Left lung (tissue), 10 donors: ENCODE data around the gene IRF9. TPM values are rescaled to one million over a fixed set of nuclear protein-coding genes. Genes with fewer than 3 reads are reported as not detected.
A peak's percentile ranks its signal among the peaks of the same experiment; 100 is the strongest.

Source experiments
- ATAC-seq: fragments of 200-7000 bp; cut with Tn5 transposase; one replicate; pipeline ENCODE4 v1.9.1; 2020; ENCODE audit warnings: moderate library complexity
- DNase-seq, 4 donors: peaks; one replicate each; pipeline ENCODE4 v3.0.0-alpha.2; 2013 to 2020
- H3K27ac ChIP-seq, 2 donors: fragments of 200-600 bp; sonication (generic) in 1 of 2; one replicate each; pipeline versions ENCODE4 v1.5.0 to v1.8.0; 2020 to 2021
- H3K27me3 ChIP-seq, 2 donors: fragments of 200-600 bp; sonication (generic) in 1 of 2; one replicate each; pipeline versions ENCODE4 v1.5.0 to v1.8.0; 2020 to 2021
- H3K36me3 ChIP-seq, 2 donors: fragments of 200-600 bp; sonication (generic) in 1 of 2; one replicate each; pipeline versions ENCODE4 v1.5.0 to v1.8.0; 2020 to 2021
- H3K4me1 ChIP-seq, 2 donors: fragments of 200-600 bp; one replicate each; pipeline ENCODE4 v1.8.0; 2021
- H3K4me3 ChIP-seq, 2 donors: fragments of 200-600 bp; sonication (generic) in 1 of 2; one replicate each; pipeline versions ENCODE4 v1.5.0 to v1.8.0; 2020 to 2021; ENCODE audit warnings: mild to moderate bottlenecking in 1 of 2
- H3K9me3 ChIP-seq, 2 donors: fragments of 200-600 bp; sonication (generic) in 1 of 2; one replicate each; pipeline versions ENCODE4 v1.5.0 to v1.8.0; 2020 to 2021
- CTCF ChIP-seq, 2 donors: fragments of 200-600 bp; sonication (generic) in 1 of 2; IDR thresholded peaks; one replicate each; pipeline versions ENCODE4 v1.5.0 to v1.8.0; 2021; ENCODE audit warnings: antibody characterized with exemption in 2 of 2
- intact Hi-C, 2 donors: fragments of 100-400 bp; cut with DNase I; formaldehyde crosslinking; loops; one replicate each; pipeline versions ENCODE4 v1.11.2 to v1.14.2; 2022
- microRNA-seq, 2 donors: library from miRNA; unstranded; fragments of <30 nt; microRNA quantifications; one replicate each; pipeline ENCODE4, GENCODE V29; 2019
- polyA plus RNA-seq, 6 donors: library from polyadenylated mRNA; unstranded; fragments of 120-200 nt; gene quantifications; one replicate each; pipeline ENCODE4 v1.2.1, GENCODE V29; 2013; ENCODE audit not compliant: insufficient read length in 6 of 6
- total RNA-seq, 2 donors: library from RNA; stranded (reverse); fragmentation: NEBNext Ultra II Directional; extraction: Animal tissue kit (Norgen Biotek cat#: 25700); gene quantifications; one replicate each; pipeline ENCODE4 v1.2.1, GENCODE V29; 2021
- donor health status: DM: no; HTN: yes; CAD: no.
- donor health status: DM: no; HTN: no; CAD: no.

The IRF9 gene
- total and polyA plus RNA-seq, 8 donors = 53.4 to 131 (median 64.3) TPM

GRCh38 chr14:24211311-24211710, 50.2 kb downstream of the IRF9 start:
- intact Hi-C loops = no loop called here
- Histone ChIP-seq H3K27me3 (no peaks in the 10 kb centered on the region), H3K4me3 (no peak overlapping the region), H3K27ac (no peak overlapping the region), H3K9me3 (no peaks in the 10 kb centered on the region), H3K4me1 (peaks cover 9 to 44% of the 10 kb centered on the region in 2 donors), H3K36me3 (peaks cover 0 to 53% of the 10 kb centered on the region in 2 donors)
- ATAC-seq = no peak
- no peak for TF ChIP-seq CTCF (IDR thresholded peaks at IDR 0.05)
- no peak for DNase-seq

DNA sequence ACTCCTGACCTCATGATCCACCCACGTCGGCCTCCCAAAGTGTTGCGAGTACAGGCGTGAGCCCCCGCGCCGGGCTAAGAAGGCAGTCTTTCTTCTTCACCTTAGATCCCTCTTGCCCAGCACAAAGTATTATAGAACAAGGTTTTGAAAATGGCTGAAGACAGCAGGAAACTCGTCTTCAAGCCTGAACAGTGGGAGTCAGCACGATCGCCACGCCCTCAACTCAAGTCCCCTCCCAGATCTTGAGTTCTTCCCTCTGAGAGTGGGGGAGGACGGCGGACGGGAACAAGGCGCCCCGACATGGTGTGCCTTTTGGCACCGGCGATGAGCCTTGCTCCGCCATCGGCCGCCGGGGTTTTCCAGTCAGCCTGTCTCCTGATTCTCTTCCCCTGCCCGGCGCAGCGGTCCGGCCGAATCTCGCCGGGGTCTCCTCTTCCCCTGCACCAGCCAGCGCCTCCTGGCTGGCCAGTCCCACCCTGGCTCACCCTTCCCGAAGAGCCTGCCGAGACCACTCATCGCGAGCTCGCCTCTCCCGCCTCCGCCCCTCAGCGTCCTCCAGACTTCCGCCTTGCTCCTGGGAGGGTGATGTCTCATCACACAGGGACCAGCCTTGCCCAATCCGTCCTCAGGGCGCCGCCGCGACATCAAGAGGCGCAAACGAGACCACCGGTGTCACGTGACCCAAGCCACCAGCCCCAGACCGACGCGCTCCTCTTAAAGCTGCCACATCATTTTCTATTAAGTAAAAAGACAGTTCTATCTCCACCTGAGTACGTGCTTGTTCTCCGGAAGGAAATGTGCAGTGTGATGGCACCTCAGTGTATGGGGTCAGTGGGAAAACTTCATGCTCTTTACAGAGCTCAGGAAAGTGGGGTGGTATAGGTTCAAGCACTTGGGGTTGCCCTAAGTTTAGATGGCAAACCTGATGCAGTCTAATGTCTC, 52.1 kb downstream of the IRF9 start, which contains the start of gene CHMP4A:
CHMP4A (minus strand) TSS at position 565 of the 942 bp plus-strand sequence; CDS start at position 516, 49 bp downstream.
- Histone ChIP-seq H3K4me1 (peaks cover 9 to 45% of the 10 kb centered on the region in 2 donors), H3K9me3 (no peaks in the 10 kb centered on the region), H3K4me3 (peak within 1 kb of the TSS; percentile 64 to 77), H3K27me3 (no peaks in the 10 kb centered on the region), H3K36me3 (peaks cover 0 to 43% of the 10 kb centered on the region in 2 donors), H3K27ac (peak within 1 kb of the TSS; percentile 98 to 100)
- intact Hi-C loops = no loop called here
- DNase-seq (peak; percentile 95 to 98 (median 98)), ATAC-seq (peak; percentile 91)
- TF ChIP-seq CTCF (IDR thresholded peaks at IDR 0.05) = peak in 1 of 2 donors; percentile 15

- DNase-seq (no peak), ATAC-seq (no peak)
- Histone ChIP-seq H3K27me3 (no peaks in the 10 kb centered on the region), H3K4me1 (peaks cover 9 to 45% of the 10 kb centered on the region in 2 donors), H3K9me3 (no peaks in the 10 kb centered on the region), H3K27ac (peak overlapping the region; percentile 98 to 100), H3K4me3 (peak overlapping the region; percentile 64 to 77), H3K36me3 (peaks cover 0 to 35% of the 10 kb centered on the region in 2 donors)
- intact Hi-C loops = no loop called here
- TF ChIP-seq CTCF (IDR thresholded peaks at IDR 0.05) = no peak
These were observed 53.0 kb downstream of the IRF9 start for GRCh38 chr14:24213866-24214662.

GRCh38 chr14:24215495-24216344, 54.7 kb downstream of the IRF9 start, which contains the start of gene MDP1:
TSS of gene MDP1 (minus strand) at chr14:24216066. CDS start at chr14:24215955, 111 bp downstream.
- intact Hi-C loops = no loop called here
- peak; percentile 83 for ATAC-seq

More at GRCh38 chr14:24215495-24216344, 54.7 kb downstream of the IRF9 start, which contains the start of gene MDP1:
- Histone ChIP-seq H3K4me3 (peak within 1 kb of the TSS; percentile 69 to 70), H3K4me1 (peaks cover 9 to 45% of the 10 kb centered on the region in 2 donors), H3K27me3 (no peaks in the 10 kb centered on the region), H3K9me3 (no peaks in the 10 kb centered on the region), H3K27ac (peak within 1 kb of the TSS; percentile 92 to 95), H3K36me3 (peaks cover 0 to 18% of the 10 kb centered on the region in 2 donors)
- peak; percentile 83 to 95 (median 92) for DNase-seq
- TF ChIP-seq CTCF (IDR thresholded peaks at IDR 0.05) = peak; percentile 12 to 22

Small RNAs within 50 kb of the gene (microRNA-seq; reads per million reads assigned to microRNA genes)
- gene MIR7703 = 0 to 0.27 reads per million in 2 donors

Other genes with a start within 250 kb of the IRF9 start
Only the 30 nearest of the 32 such genes appear.
- 10 to 100 TPM; 13.8 to 24.9 TPM for gene DHRS4L2, start 172.3 kb upstream of the IRF9 start, total RNA-seq
- 10 to 100 TPM; 26.1 to 32.8 (median 27.3) TPM for gene DHRS4L2, start 172.3 kb upstream of the IRF9 start, polyA plus RNA-seq
- 1 to 10 TPM; 1.0 to 2.3 TPM for gene CARMIL3, start 109.3 kb upstream of the IRF9 start, total RNA-seq
- gene CARMIL3, start 109.3 kb upstream of the IRF9 start, polyA plus RNA-seq = 1 to 10 TPM; 1.1 to 2.3 (median 1.4) TPM
- gene CPNE6, start 89.7 kb upstream of the IRF9 start, total RNA-seq = not detected
- gene CPNE6, start 89.7 kb upstream of the IRF9 start, polyA plus RNA-seq = under 1 TPM in 1 of 6 donors, not detected in 5; 0.12 TPM
- gene PCK2, start 67.0 kb upstream of the IRF9 start, total RNA-seq = 10 to 100 TPM; 36.5 to 61.3 TPM
- gene PCK2, start 67.0 kb upstream of the IRF9 start, polyA plus RNA-seq = 10 to 100 TPM; 12.9 to 18.9 (median 15.7) TPM
- gene DCAF11, start 46.5 kb upstream of the IRF9 start, total RNA-seq = 10 to 100 TPM; 56.4 to 65.1 TPM
- gene DCAF11, start 46.5 kb upstream of the IRF9 start, polyA plus RNA-seq = 10 to 100 TPM; 60.6 to 76.3 (median 67.6) TPM
- 1 to 10 TPM; 1.6 to 2.7 TPM for gene NRL, start 46.3 kb upstream of the IRF9 start, total RNA-seq
- 1 to 10 TPM in 5 of 6 donors, under 1 TPM in 1; 0.97 to 1.8 (median 1.4) TPM for gene NRL, start 46.3 kb upstream of the IRF9 start, polyA plus RNA-seq
- gene FITM1, start 30.6 kb upstream of the IRF9 start, total RNA-seq = under 1 TPM; 0.68 to 0.76 TPM
- 1 to 10 TPM in 4 of 6 donors, under 1 TPM in 2; 0.77 to 1.5 (median 1.0) TPM for gene FITM1, start 30.6 kb upstream of the IRF9 start, polyA plus RNA-seq
- gene PSME1, start 25.1 kb upstream of the IRF9 start, total RNA-seq = 100 to 1,000 TPM; 190 to 203 TPM
- 100 to 1,000 TPM; 189 to 236 (median 221) TPM for gene PSME1, start 25.1 kb upstream of the IRF9 start, polyA plus RNA-seq
- 10 to 100 TPM; 16.2 to 18.1 TPM for gene EMC9, start 19.7 kb upstream of the IRF9 start, total RNA-seq
- 10 to 100 TPM; 13.5 to 24.3 (median 23.0) TPM for gene EMC9, start 19.7 kb upstream of the IRF9 start, polyA plus RNA-seq
- gene PSME2, start 14.7 kb upstream of the IRF9 start, total RNA-seq = 100 to 1,000 TPM; 134 to 224 TPM
- gene PSME2, start 14.7 kb upstream of the IRF9 start, polyA plus RNA-seq = 100 to 1,000 TPM; 126 to 164 (median 159) TPM
- gene RNF31, start 13.8 kb upstream of the IRF9 start, total RNA-seq = 10 to 100 TPM; 49.3 to 61.5 TPM
- gene RNF31, start 13.8 kb upstream of the IRF9 start, polyA plus RNA-seq = 10 to 100 TPM; 42.4 to 69.9 (median 54.6) TPM
- 10 to 100 TPM; 27.0 to 31.6 TPM for gene REC8, start 10.8 kb downstream of the IRF9 start, total RNA-seq
- gene REC8, start 10.8 kb downstream of the IRF9 start, polyA plus RNA-seq = 10 to 100 TPM; 38.5 to 66.0 (median 44.3) TPM
- 10 to 100 TPM; 25.0 to 62.4 TPM for gene IPO4, start 27.6 kb downstream of the IRF9 start, total RNA-seq
- 10 to 100 TPM; 22.6 to 39.5 (median 29.0) TPM for gene IPO4, start 27.6 kb downstream of the IRF9 start, polyA plus RNA-seq
- gene TM9SF1, start 34.2 kb downstream of the IRF9 start, total RNA-seq = 10 to 100 TPM; 64.9 to 72.5 TPM
- 10 to 100 TPM; 28.1 to 37.6 (median 32.4) TPM for gene TM9SF1, start 34.2 kb downstream of the IRF9 start, polyA plus RNA-seq
- gene TSSK4, start 44.4 kb downstream of the IRF9 start, total RNA-seq = under 1 TPM; 0.37 to 0.55 TPM
- 10 to 100 TPM in 5 of 6 donors, 1 to 10 TPM in 1; 9.6 to 16.1 (median 13.7) TPM for gene TSSK4, start 44.4 kb downstream of the IRF9 start, polyA plus RNA-seq
- gene CHMP4A, start 52.2 kb downstream of the IRF9 start, total RNA-seq = 10 to 100 TPM; 35.0 to 46.7 TPM
- gene CHMP4A, start 52.2 kb downstream of the IRF9 start, polyA plus RNA-seq = 10 to 100 TPM; 52.8 to 64.6 (median 58.8) TPM
- gene MDP1, start 54.8 kb downstream of the IRF9 start, total RNA-seq = 10 to 100 TPM; 12.4 to 13.8 TPM
- 10 to 100 TPM in 5 of 6 donors, 1 to 10 TPM in 1; 9.8 to 19.4 (median 11.7) TPM for gene MDP1, start 54.8 kb downstream of the IRF9 start, polyA plus RNA-seq
- 100 to 1,000 TPM; 162 to 163 TPM for gene NEDD8, start 71.1 kb downstream of the IRF9 start, total RNA-seq
- 100 to 1,000 TPM; 185 to 219 (median 203) TPM for gene NEDD8, start 71.1 kb downstream of the IRF9 start, polyA plus RNA-seq
- gene GMPR2, start 71.7 kb downstream of the IRF9 start, total RNA-seq = 10 to 100 TPM; 63.6 to 69.6 TPM
- 100 to 1,000 TPM in 4 of 6 donors, 10 to 100 TPM in 2; 96.6 to 117 (median 114) TPM for gene GMPR2, start 71.7 kb downstream of the IRF9 start, polyA plus RNA-seq
- gene TINF2, start 81.4 kb downstream of the IRF9 start, total RNA-seq = 100 to 1,000 TPM; 105 to 110 TPM
- gene TINF2, start 81.4 kb downstream of the IRF9 start, polyA plus RNA-seq = 10 to 100 TPM; 52.2 to 67.0 (median 58.3) TPM
- gene TGM1, start 101.9 kb downstream of the IRF9 start, total RNA-seq = 1 to 10 TPM; 7.6 to 9.6 TPM
- gene TGM1, start 101.9 kb downstream of the IRF9 start, polyA plus RNA-seq = 1 to 10 TPM; 2.6 to 4.3 (median 3.2) TPM
- gene RABGGTA, start 110.3 kb downstream of the IRF9 start, total RNA-seq = 10 to 100 TPM; 49.3 to 53.3 TPM
- 10 to 100 TPM; 20.2 to 28.7 (median 25.6) TPM for gene RABGGTA, start 110.3 kb downstream of the IRF9 start, polyA plus RNA-seq
- 10 to 100 TPM; 24.9 to 50.2 TPM for gene DHRS1, start 138.5 kb downstream of the IRF9 start, total RNA-seq
- gene DHRS1, start 138.5 kb downstream of the IRF9 start, polyA plus RNA-seq = 10 to 100 TPM; 37.7 to 55.5 (median 42.6) TPM
- 10 to 100 TPM; 22.4 to 24.8 TPM for gene NOP9, start 138.6 kb downstream of the IRF9 start, total RNA-seq
- 10 to 100 TPM; 22.4 to 28.4 (median 26.0) TPM for gene NOP9, start 138.6 kb downstream of the IRF9 start, polyA plus RNA-seq
- 10 to 100 TPM in 1 of 2 donors, 1 to 10 TPM in 1; 9.2 to 22.7 TPM for gene CIDEB, start 146.7 kb downstream of the IRF9 start, total RNA-seq
- 10 to 100 TPM in 5 of 6 donors, 1 to 10 TPM in 1; 9.5 to 14.8 (median 13.9) TPM for gene CIDEB, start 146.7 kb downstream of the IRF9 start, polyA plus RNA-seq
- 1 to 10 TPM; 4.5 to 6.3 TPM for gene LTB4R2, start 148.9 kb downstream of the IRF9 start, total RNA-seq
- gene LTB4R2, start 148.9 kb downstream of the IRF9 start, polyA plus RNA-seq = 1 to 10 TPM; 4.0 to 5.9 (median 5.6) TPM
- 10 to 100 TPM in 1 of 2 donors, 1 to 10 TPM in 1; 5.9 to 26.1 TPM for gene LTB4R, start 150.2 kb downstream of the IRF9 start, total RNA-seq
- 1 to 10 TPM; 5.3 to 7.7 (median 6.5) TPM for gene LTB4R, start 150.2 kb downstream of the IRF9 start, polyA plus RNA-seq
- 10 to 100 TPM; 38.2 to 45.2 TPM for gene ADCY4, start 173.8 kb downstream of the IRF9 start, total RNA-seq
- gene ADCY4, start 173.8 kb downstream of the IRF9 start, polyA plus RNA-seq = 10 to 100 TPM; 25.7 to 48.5 (median 32.2) TPM
- 10 to 100 TPM; 16.1 to 26.3 TPM for gene RIPK3, start 178.7 kb downstream of the IRF9 start, total RNA-seq
- 1 to 10 TPM; 2.4 to 3.8 (median 3.0) TPM for gene RIPK3, start 178.7 kb downstream of the IRF9 start, polyA plus RNA-seq
- gene NFATC4, start 206.9 kb downstream of the IRF9 start, total RNA-seq = 10 to 100 TPM; 39.4 to 64.2 TPM
- 100 to 1,000 TPM in 1 of 6 donors, 10 to 100 TPM in 5; 72.2 to 102 (median 89.4) TPM for gene NFATC4, start 206.9 kb downstream of the IRF9 start, polyA plus RNA-seq